ENCODE measurements around the gene PALMD.

PALMD gene

DNA sequence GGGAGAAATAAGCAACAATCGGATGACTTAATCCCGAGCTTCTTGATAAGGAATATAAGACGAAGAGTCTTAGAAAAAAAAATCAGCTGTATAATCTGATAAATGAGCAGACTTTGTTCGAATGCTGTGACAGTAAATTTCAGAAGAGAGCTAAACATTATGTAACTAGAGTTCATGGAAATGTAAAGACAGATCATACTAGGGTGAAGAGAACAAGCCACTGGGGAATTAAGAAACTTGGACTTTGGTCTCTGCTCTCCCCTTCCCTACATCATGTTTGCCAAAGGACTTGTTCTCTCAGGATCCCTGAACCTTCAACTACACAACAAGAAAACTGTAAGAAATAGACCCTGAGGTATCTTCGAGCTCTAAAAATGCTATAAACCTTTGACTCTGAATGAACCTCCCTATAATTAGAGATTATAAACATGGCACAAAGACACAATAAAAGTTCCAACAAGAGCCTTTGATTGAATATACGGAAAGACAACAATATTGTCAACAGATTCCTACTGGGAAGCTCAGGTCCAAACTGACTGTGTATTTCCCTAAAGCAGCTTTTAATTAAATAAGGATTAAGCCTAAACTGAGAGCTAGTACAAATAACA is 93.0 kb downstream of the PALMD start:
- no peak for TF ChIP-seq CTCF (conservative IDR thresholded peaks at IDR 0.05; ENCODE audit: low read length)
- no peak for DNase-seq (ENCODE audit: low read depth)

GRCh38 chr1:99740141-99740540 is 94.2 kb downstream of the PALMD start:
- no peak for DNase-seq (ENCODE audit: low read depth)
- no peak for TF ChIP-seq CTCF (conservative IDR thresholded peaks at IDR 0.05; ENCODE audit: low read length)
- H3K4me3 ChIP-seq (ENCODE audit: low read length) = no peak overlapping the region

More for the DNA sequence above, 93.0 kb downstream of the PALMD start:
- H3K4me3 ChIP-seq (ENCODE audit: low read length) = no peak overlapping the region

Measured in AG10803 (cell line).